AG04449 (cell line): Measurements from ENCODE around the gene LRIG2.

Source experiments
- CTCF ChIA-PET: fragments of 350-600 bp; formaldehyde crosslinking; extraction: SDS; loops from one replicate; lab custom pipeline; 2021; ENCODE audit warnings: antibody characterized with exemption; lab: Yijun Ruan, JAX
- POLR2A ChIA-PET: fragments of 400-600, 350-600 bp; formaldehyde crosslinking; extraction: SDS; loops from one replicate; lab custom pipeline; 2020; ENCODE audit warnings: antibody characterized with exemption, inconsistent platforms; lab: Yijun Ruan, JAX
- DNase-seq: peaks from one replicate; pipeline ENCODE4 v3.0.0-alpha.2; 2010; ENCODE audit warnings: low read depth, low spot score
- H3K4me3 ChIP-seq: 2 replicates; pipeline ENCODE4 v1.5.1; 2011; ENCODE audit warnings: low read depth, mild to moderate bottlenecking, control low read depth, low read length
- CTCF ChIP-seq: IDR thresholded peaks from one replicate; pipeline ENCODE4 v1.5.1; 2011; ENCODE audit warnings: mild to moderate bottlenecking, moderate library complexity, low read length, control low read depth, inconsistent platforms; ENCODE audit not compliant: insufficient read depth; ENCODE audit errors: missing control alignments

LRIG2 gene

GRCh38 chr1:113136476-113136875, 63.5 kb downstream of the LRIG2 start:
- no peak for DNase-seq
- POLR2A ChIA-PET: no interaction called here
- TF ChIP-seq CTCF: no peak
- CTCF ChIA-PET: interaction anchor here (1.3 to 2.0 kb wide), 2 partner anchors 14 to 317 kb away, joined by 3 to 6 read pairs; no protein-coding TSS in a partner anchor
- no peak overlapping the region for H3K4me3 ChIP-seq

- ChIA-PET CTCF (interaction anchor here (0.8 to 2.0 kb wide), 6 partner anchors 15 to 544 kb away, joined by 3 to 6 read pairs (median 4); partner anchors contain the start of gene LRIG2), POLR2A (no interaction called here)
- no peak overlapping the region for H3K4me3 ChIP-seq
- no peak for TF ChIP-seq CTCF
- DNase-seq: no peak
Observed at GRCh38 chr1:113137563-113137962, 64.6 kb downstream of the LRIG2 start.

- CTCF ChIA-PET: interaction anchor here (1.0 to 5.7 kb wide), 9 partner anchors 8 to 793 kb away, joined by 3 to 140 read pairs (median 3); partner anchors contain the start of gene LRIG2
Observed at GRCh38 chr1:113138778-113139177, 65.8 kb downstream of the LRIG2 start.

GRCh38 chr1:113140176-113140575, 67.2 kb downstream of the LRIG2 start:
- POLR2A ChIA-PET: interaction anchor here (0.8 kb wide), 1 partner anchor 68 kb away, joined by 3 read pairs; no protein-coding TSS in a partner anchor
- TF ChIP-seq CTCF: no peak
- DNase-seq: no peak
- CTCF ChIA-PET: interaction anchor here (0.7 to 5.7 kb wide), 24 partner anchors 9 to 823 kb away, joined by 3 to 140 read pairs (median 4); partner anchors contain the start of genes MAGI3 and PPM1J
- no peak overlapping the region for H3K4me3 ChIP-seq

More at GRCh38 chr1:113138778-113139177, 65.8 kb downstream of the LRIG2 start:
- POLR2A ChIA-PET: no interaction called here
- TF ChIP-seq CTCF: no peak
- H3K4me3 ChIP-seq: no peak overlapping the region
- no peak for DNase-seq

GRCh38 chr1:113140588-113141446, 67.8 kb downstream of the LRIG2 start:
- POLR2A ChIA-PET: no interaction called here
- DNase-seq: no peak
- CTCF ChIA-PET: interaction anchor here (0.7 to 5.7 kb wide), 30 partner anchors 9 to 836 kb away, joined by 3 to 140 read pairs (median 4); partner anchors contain the start of gene MAGI3
- peak; percentile 70 for TF ChIP-seq CTCF
- H3K4me3 ChIP-seq: no peak overlapping the region
